CD14-positive monocyte (primary cell): ENCODE data around the gene RARB. TPM values are rescaled to one million over a fixed set of nuclear protein-coding genes. Genes with fewer than 3 reads are reported as not detected.

Experiments
- DNase-seq, 3 donors: peaks; one replicate each; pipeline ENCODE4 v3.0.0-alpha.2; 2011 to 2022
- H2AFZ ChIP-seq: 2 replicates; pipeline ENCODE4 v1.6.0; 2012; ENCODE audit warnings: mild to moderate bottlenecking, low read depth, low read length, inconsistent platforms; ENCODE audit not compliant: insufficient read depth, poor library complexity, severe bottlenecking
- H3K27ac ChIP-seq, 2 donors: 1 replicate in 1 of 2; 2 replicates in 1 of 2; pipeline ENCODE4 v1.5.1; 2012 to 2013; ENCODE audit warnings: low read length in 2 of 2, control low read depth in 1 of 2, inconsistent platforms in 1 of 2, low read depth in 1 of 2, mild to moderate bottlenecking in 1 of 2
- H3K27me3 ChIP-seq, 2 donors: one replicate each; pipeline versions ENCODE4 v1.6.0 to v1.6.1; 2011 to 2013; ENCODE audit warnings: low read length in 2 of 2; ENCODE audit not compliant: control insufficient read depth in 2 of 2, insufficient read depth in 2 of 2
- H3K36me3 ChIP-seq, 2 donors: replicated peaks in 1 of 2; 1 replicate in 1 of 2; 2 replicates in 1 of 2; pipeline versions ENCODE4 v1.5.1 to v1.6.1; 2012 to 2013; ENCODE audit warnings: low read length in 2 of 2, control low read depth in 1 of 2, inconsistent platforms in 1 of 2, mild to moderate bottlenecking in 1 of 2; ENCODE audit not compliant: insufficient read depth in 2 of 2, control insufficient read depth in 1 of 2
- H3K4me1 ChIP-seq, 2 donors: 1 replicate in 1 of 2; 2 replicates in 1 of 2; pipeline versions ENCODE4 v1.5.1 to v1.6.1; 2012 to 2013; ENCODE audit warnings: low read length in 2 of 2, control low read depth in 1 of 2, inconsistent platforms in 1 of 2, mild to moderate bottlenecking in 1 of 2, moderate library complexity in 1 of 2; ENCODE audit not compliant: insufficient read depth in 2 of 2, control insufficient read depth in 1 of 2
- H3K4me2 ChIP-seq: replicated peaks from 2 replicates; pipeline ENCODE3; 2012; ENCODE audit warnings: low read length, moderate library complexity, mild to moderate bottlenecking; ENCODE audit not compliant: poor library complexity, severe bottlenecking; ENCODE audit errors: extremely low read depth
- H3K4me3 ChIP-seq, 3 experiments: fragments of 200-600 bp in 1 of 3; sonication (generic) in 1 of 3; replicated peaks in 1 of 3; 1 replicate in 2 of 3; 2 replicates in 1 of 3; pipeline ENCODE4 v1.5.1; 2011 to 2013; ENCODE audit warnings: low read length in 3 of 3, mild to moderate bottlenecking in 3 of 3, control low read depth in 2 of 3, low read depth in 2 of 3, inconsistent platforms in 1 of 3, moderate library complexity in 1 of 3
- H3K79me2 ChIP-seq: 2 replicates; pipeline ENCODE4 v1.6.0; 2012; ENCODE audit warnings: mild to moderate bottlenecking, control low read depth, inconsistent platforms, low read length, moderate library complexity; ENCODE audit not compliant: insufficient read depth
- H3K9ac ChIP-seq: 2 replicates; pipeline ENCODE4 v1.6.0; 2017; ENCODE audit warnings: low read length, mild to moderate bottlenecking; ENCODE audit not compliant: insufficient read depth, poor library complexity, severe bottlenecking
- H3K9me3 ChIP-seq, 2 donors: replicated peaks in 1 of 2; 1 replicate in 1 of 2; 2 replicates in 1 of 2; pipeline versions ENCODE4 v1.5.1 to v1.6.1; 2012 to 2013; ENCODE audit warnings: low read length in 2 of 2, control low read depth in 1 of 2; ENCODE audit not compliant: control insufficient read depth in 1 of 2, insufficient read depth in 1 of 2
- H4K20me1 ChIP-seq: 2 replicates; pipeline ENCODE4 v1.6.0; 2012; ENCODE audit warnings: mild to moderate bottlenecking, low read length, control low read depth, moderate library complexity; ENCODE audit not compliant: insufficient read depth
- H3K27ac Mint-ChIP-seq, 7 donors: one replicate each; pipeline ENCODE4 v1.8.0; 2020; ENCODE audit warnings: mild to moderate bottlenecking in 7 of 7, mixed read lengths in 7 of 7, moderate library complexity in 6 of 7, inconsistent platforms in 2 of 7
- H3K27me3 Mint-ChIP-seq, 3 donors: one replicate each; pipeline ENCODE4 v1.8.0; 2021 to 2022; ENCODE audit warnings: low read depth in 3 of 3, mild to moderate bottlenecking in 3 of 3, mixed read lengths in 3 of 3, moderate library complexity in 3 of 3, inconsistent platforms in 1 of 3
- H3K36me3 Mint-ChIP-seq, 2 donors: one replicate each; pipeline ENCODE4 v1.8.0; 2020; ENCODE audit warnings: mixed read lengths in 2 of 2, inconsistent platforms in 1 of 2, mild to moderate bottlenecking in 1 of 2
- H3K4me1 Mint-ChIP-seq: one replicate; pipeline ENCODE4 v1.8.0; 2020; ENCODE audit warnings: mild to moderate bottlenecking, mixed read lengths
- H3K4me3 Mint-ChIP-seq, 2 donors: one replicate each; pipeline ENCODE4 v1.8.0; 2020; ENCODE audit warnings: mild to moderate bottlenecking in 2 of 2, mixed read lengths in 2 of 2, moderate library complexity in 1 of 2
- H3K9me3 Mint-ChIP-seq, 7 donors: one replicate each; pipeline ENCODE4 v1.8.0; 2020 to 2022; ENCODE audit warnings: mixed read lengths in 7 of 7, mild to moderate bottlenecking in 6 of 7, moderate library complexity in 6 of 7, inconsistent platforms in 2 of 7
- WGBS: methylation state at CpG from one replicate; pipeline ENCODE4 v1.1.5; 2013; ENCODE audit warnings: missing lambda C conversion rate; ENCODE audit not compliant: insufficient coverage; 5-methylcytosine and 5-hydroxymethylcytosine counted together
- intact Hi-C, 2 donors: fragments of 100-400 bp; cut with micrococcal nuclease; formaldehyde crosslinking; loops; one replicate each; pipeline versions ENCODE4 v1.15.0 to v1.15.1; 2023
- polyA plus RNA-seq, 3 donors: library from polyadenylated mRNA; depleted of rRNA in 1 of 3; unstranded in 2 of 3; stranded (reverse) in 1 of 3; fragments of 300-500 nt in 2 of 3; fragments of >200 nt in 1 of 3; fragmentation: Illumina TruSeq in 2 of 3; gene quantifications; 1 replicate in 2 of 3; 2 replicates in 1 of 3; pipeline ENCODE4 v1.2.3, GENCODE V29; 2012 to 2021
- TF ChIP-seq, protein P1 (sequence below): fragments of 200-600 bp; IDR thresholded peaks from one replicate; pipeline ENCODE4 v1.8.0; 2022; ENCODE audit warnings: antibody characterized with exemption, mild to moderate bottlenecking

RARB gene
- polyA plus RNA-seq, 3 donors = not detected

- H3K9me3 Mint-ChIP-seq = peaks cover 0 to 16% (median 9%) of the 10 kb centered on the region in 7 donors
- H3K79me2 ChIP-seq = no peaks in the 10 kb centered on the region
Measured at GRCh38 chr3:25500706-25501210, 72.7 kb downstream of the RARB start.

GRCh38 chr3:25502233-25502632 lies 74.2 kb downstream of the RARB start:
- 100% methylated on average over 1 of the region's 1 CpG for WGBS
- Histone ChIP-seq H3K79me2 (no peaks in the 10 kb centered on the region), H3K4me1 (no peaks in the 10 kb centered on the region), H3K27ac (no peak overlapping the region), H3K4me2 (no peak overlapping the region), H3K4me3 (no peak overlapping the region), H3K27me3 (no peaks in the 10 kb centered on the region), H3K9me3 (no peaks in the 10 kb centered on the region), H4K20me1 (no peaks in the 10 kb centered on the region), H3K9ac (no peak overlapping the region), H3K36me3 (no peaks in the 10 kb centered on the region), H2AFZ (no peak overlapping the region)
- H3K4me3 Mint-ChIP-seq = no peak overlapping the region
- H3K27me3 Mint-ChIP-seq = peaks cover 0 to 3% (median 2%) of the 10 kb centered on the region in 3 donors
- no peak for DNase-seq
- TF ChIP-seq, protein P1, sequence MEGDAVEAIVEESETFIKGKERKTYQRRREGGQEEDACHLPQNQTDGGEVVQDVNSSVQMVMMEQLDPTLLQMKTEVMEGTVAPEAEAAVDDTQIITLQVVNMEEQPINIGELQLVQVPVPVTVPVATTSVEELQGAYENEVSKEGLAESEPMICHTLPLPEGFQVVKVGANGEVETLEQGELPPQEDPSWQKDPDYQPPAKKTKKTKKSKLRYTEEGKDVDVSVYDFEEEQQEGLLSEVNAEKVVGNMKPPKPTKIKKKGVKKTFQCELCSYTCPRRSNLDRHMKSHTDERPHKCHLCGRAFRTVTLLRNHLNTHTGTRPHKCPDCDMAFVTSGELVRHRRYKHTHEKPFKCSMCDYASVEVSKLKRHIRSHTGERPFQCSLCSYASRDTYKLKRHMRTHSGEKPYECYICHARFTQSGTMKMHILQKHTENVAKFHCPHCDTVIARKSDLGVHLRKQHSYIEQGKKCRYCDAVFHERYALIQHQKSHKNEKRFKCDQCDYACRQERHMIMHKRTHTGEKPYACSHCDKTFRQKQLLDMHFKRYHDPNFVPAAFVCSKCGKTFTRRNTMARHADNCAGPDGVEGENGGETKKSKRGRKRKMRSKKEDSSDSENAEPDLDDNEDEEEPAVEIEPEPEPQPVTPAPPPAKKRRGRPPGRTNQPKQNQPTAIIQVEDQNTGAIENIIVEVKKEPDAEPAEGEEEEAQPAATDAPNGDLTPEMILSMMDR = no peak
- intact Hi-C loops = no loop called here
- H3K4me1 Mint-ChIP-seq = no peaks in the 10 kb centered on the region
- no peaks in the 10 kb centered on the region for H3K36me3 Mint-ChIP-seq
- no peak overlapping the region for H3K27ac Mint-ChIP-seq
- peaks cover 0 to 13% (median 6%) of the 10 kb centered on the region in 7 donors for H3K9me3 Mint-ChIP-seq

More at GRCh38 chr3:25500706-25501210, 72.7 kb downstream of the RARB start:
- Mint-ChIP-seq H3K4me1 (no peaks in the 10 kb centered on the region), H3K27me3 (peaks cover 0 to 3% (median 2%) of the 10 kb centered on the region in 3 donors), H3K4me3 (no peak overlapping the region), H3K36me3 (no peaks in the 10 kb centered on the region), H3K27ac (no peak overlapping the region)
- no peaks in the 10 kb centered on the region for H3K4me1 ChIP-seq
- intact Hi-C loops = no loop called here
- DNase-seq = no peak
- WGBS = 100% methylated on average over 2 of the region's 5 CpGs
- no peak overlapping the region for H3K4me3 ChIP-seq
- H4K20me1 ChIP-seq = no peaks in the 10 kb centered on the region
- H3K36me3 ChIP-seq = no peaks in the 10 kb centered on the region
- H3K4me2 ChIP-seq = no peak overlapping the region
- H3K27ac ChIP-seq = no peak overlapping the region
- peaks cover 0 to 4% of the 10 kb centered on the region in 2 donors for H3K9me3 ChIP-seq
- no peak overlapping the region for H2AFZ ChIP-seq
- H3K9ac ChIP-seq = no peak overlapping the region
- no peaks in the 10 kb centered on the region for H3K27me3 ChIP-seq
- TF ChIP-seq, protein P1 = no peak
